Fibroblast of the conjunctiva (primary cell): ENCODE results near the gene FAM53B.

Source experiments
- DNase-seq: peaks from one replicate; pipeline ENCODE4 v3.0.0-alpha.2; 2010; ENCODE audit warnings: low read depth

Gene FAM53B

GRCh38 chr10:124575107-124576035 lies 168.8 kb downstream of the FAM53B start:
- no peak for DNase-seq

- DNase-seq: no peak
Observed at GRCh38 chr10:124574456-124575070, 169.6 kb downstream of the FAM53B start.

GRCh38 chr10:124573726-124574455 lies 170.3 kb downstream of the FAM53B start:
- DNase-seq: no peak

- DNase-seq: no peak
Observed at GRCh38 chr10:124572751-124573150, 171.4 kb downstream of the FAM53B start.

GRCh38 chr10:124570646-124571045 lies 173.5 kb downstream of the FAM53B start:
- no peak for DNase-seq

- DNase-seq: no peak
Observed at GRCh38 chr10:124569623-124570470, 174.3 kb downstream of the FAM53B start.
